ENCODE measurements around the gene ALCAM.

- TF ChIP-seq ZNF70 (CRISPR knock-in tag; IDR thresholded peaks at IDR 0.05) (no peak), ZC3H10 (CRISPR knock-in tag; IDR thresholded peaks at IDR 0.05) (no peak), ISL1 (CRISPR knock-in tag; IDR thresholded peaks at IDR 0.05) (no peak), BACH2 (CRISPR knock-in tag; IDR thresholded peaks at IDR 0.05; ENCODE audit: borderline replicate concordance) (no peak), ARNTL (CRISPR knock-in tag; IDR thresholded peaks at IDR 0.05; ENCODE audit: borderline replicate concordance, low read depth) (no peak), ZFP30 (CRISPR knock-in tag; IDR thresholded peaks at IDR 0.05) (no peak), TCF4 (CRISPR knock-in tag; IDR thresholded peaks at IDR 0.05; ENCODE audit: borderline replicate concordance) (no peak)
- TF ChIP-seq, protein P1, sequence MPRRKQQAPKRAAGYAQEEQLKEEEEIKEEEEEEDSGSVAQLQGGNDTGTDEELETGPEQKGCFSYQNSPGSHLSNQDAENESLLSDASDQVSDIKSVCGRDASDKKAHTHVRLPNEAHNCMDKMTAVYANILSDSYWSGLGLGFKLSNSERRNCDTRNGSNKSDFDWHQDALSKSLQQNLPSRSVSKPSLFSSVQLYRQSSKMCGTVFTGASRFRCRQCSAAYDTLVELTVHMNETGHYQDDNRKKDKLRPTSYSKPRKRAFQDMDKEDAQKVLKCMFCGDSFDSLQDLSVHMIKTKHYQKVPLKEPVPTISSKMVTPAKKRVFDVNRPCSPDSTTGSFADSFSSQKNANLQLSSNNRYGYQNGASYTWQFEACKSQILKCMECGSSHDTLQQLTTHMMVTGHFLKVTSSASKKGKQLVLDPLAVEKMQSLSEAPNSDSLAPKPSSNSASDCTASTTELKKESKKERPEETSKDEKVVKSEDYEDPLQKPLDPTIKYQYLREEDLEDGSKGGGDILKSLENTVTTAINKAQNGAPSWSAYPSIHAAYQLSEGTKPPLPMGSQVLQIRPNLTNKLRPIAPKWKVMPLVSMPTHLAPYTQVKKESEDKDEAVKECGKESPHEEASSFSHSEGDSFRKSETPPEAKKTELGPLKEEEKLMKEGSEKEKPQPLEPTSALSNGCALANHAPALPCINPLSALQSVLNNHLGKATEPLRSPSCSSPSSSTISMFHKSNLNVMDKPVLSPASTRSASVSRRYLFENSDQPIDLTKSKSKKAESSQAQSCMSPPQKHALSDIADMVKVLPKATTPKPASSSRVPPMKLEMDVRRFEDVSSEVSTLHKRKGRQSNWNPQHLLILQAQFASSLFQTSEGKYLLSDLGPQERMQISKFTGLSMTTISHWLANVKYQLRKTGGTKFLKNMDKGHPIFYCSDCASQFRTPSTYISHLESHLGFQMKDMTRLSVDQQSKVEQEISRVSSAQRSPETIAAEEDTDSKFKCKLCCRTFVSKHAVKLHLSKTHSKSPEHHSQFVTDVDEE (CRISPR knock-in tag; IDR thresholded peaks at IDR 0.05): no peak
Measured at GRCh38 chr3:105449414-105449813, 82.7 kb downstream of the ALCAM start.

All from SK-N-SH treated with all-trans-retinoic acid at 6 μM for 48 hours (cell line).